ENCODE measurements around the gene KIF1A. TPM values are rescaled to one million over a fixed set of nuclear protein-coding genes. Genes with fewer than 3 reads are reported as not detected.

The KIF1A gene
- total and polyA plus RNA-seq, 2 of the 13 experiments (the other 11 are each of a cell fraction or from before 2014, with no cell fraction given) = 0.01 TPM; not detected in 1

DNA sequence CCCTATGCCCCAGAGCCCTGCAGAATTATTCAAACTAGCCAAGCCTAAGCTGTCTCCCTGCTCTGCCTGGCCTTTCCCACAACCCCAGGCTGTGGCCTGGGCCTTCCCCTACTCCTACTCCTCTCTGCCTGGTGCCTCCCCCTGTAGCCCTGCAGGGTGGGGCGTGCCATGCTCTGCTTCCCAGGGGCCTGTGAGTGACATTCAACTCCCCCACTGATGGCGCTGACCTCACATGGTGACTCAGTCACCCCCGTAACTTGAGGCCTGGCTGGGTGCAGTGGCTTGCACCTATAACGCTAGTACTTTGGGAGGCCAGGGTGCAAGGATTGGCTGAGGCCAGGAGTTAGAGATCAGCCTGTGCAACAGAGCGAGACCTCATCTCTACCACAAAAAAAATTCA, 60.6 kb downstream of the KIF1A start (continued):
- no peak for TF ChIP-seq ZNF343 (CRISPR knock-in tag; IDR thresholded peaks at IDR 0.05)
- no peak for TF ChIP-seq ZNF383 (CRISPR knock-in tag; IDR thresholded peaks at IDR 0.05; ENCODE audit: borderline replicate concordance)
- TF ChIP-seq, protein P1, sequence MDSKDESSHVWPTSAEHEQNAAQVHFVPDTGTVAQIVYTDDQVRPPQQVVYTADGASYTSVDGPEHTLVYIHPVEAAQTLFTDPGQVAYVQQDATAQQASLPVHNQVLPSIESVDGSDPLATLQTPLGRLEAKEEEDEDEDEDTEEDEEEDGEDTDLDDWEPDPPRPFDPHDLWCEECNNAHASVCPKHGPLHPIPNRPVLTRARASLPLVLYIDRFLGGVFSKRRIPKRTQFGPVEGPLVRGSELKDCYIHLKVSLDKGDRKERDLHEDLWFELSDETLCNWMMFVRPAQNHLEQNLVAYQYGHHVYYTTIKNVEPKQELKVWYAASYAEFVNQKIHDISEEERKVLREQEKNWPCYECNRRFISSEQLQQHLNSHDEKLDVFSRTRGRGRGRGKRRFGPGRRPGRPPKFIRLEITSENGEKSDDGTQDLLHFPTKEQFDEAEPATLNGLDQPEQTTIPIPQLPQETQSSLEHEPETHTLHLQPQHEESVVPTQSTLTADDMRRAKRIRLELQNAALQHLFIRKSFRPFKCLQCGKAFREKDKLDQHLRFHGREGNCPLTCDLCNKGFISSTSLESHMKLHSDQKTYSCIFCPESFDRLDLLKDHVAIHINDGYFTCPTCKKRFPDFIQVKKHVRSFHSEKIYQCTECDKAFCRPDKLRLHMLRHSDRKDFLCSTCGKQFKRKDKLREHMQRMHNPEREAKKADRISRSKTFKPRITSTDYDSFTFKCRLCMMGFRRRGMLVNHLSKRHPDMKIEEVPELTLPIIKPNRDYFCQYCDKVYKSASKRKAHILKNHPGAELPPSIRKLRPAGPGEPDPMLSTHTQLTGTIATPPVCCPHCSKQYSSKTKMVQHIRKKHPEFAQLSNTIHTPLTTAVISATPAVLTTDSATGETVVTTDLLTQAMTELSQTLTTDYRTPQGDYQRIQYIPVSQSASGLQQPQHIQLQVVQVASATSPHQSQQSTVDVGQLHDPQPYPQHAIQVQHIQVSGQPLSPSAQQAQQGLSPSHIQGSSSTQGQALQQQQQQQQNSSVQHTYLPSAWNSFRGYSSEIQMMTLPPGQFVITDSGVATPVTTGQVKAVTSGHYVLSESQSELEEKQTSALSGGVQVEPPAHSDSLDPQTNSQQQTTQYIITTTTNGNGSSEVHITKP (CRISPR knock-in tag; IDR thresholded peaks at IDR 0.05; ENCODE audit: low read depth) = no peak
- TF ChIP-seq GABPA (IDR thresholded peaks at IDR 0.05; ENCODE audit: low read depth, low read length) = no peak
- no peak for TF ChIP-seq GABPA (CRISPR knock-in tag; IDR thresholded peaks at IDR 0.05; ENCODE audit: low read depth)
- no peak for TF ChIP-seq ZNF138 (CRISPR knock-in tag; IDR thresholded peaks at IDR 0.05; ENCODE audit: low read depth)
- TF ChIP-seq RORA (CRISPR knock-in tag; IDR thresholded peaks at IDR 0.05) = no peak
- TF ChIP-seq BRCA1 (CRISPR knock-in tag; IDR thresholded peaks at IDR 0.05) = no peak
- TF ChIP-seq ZNF720 (CRISPR knock-in tag; IDR thresholded peaks at IDR 0.05) = no peak
- TF ChIP-seq, protein P2, sequence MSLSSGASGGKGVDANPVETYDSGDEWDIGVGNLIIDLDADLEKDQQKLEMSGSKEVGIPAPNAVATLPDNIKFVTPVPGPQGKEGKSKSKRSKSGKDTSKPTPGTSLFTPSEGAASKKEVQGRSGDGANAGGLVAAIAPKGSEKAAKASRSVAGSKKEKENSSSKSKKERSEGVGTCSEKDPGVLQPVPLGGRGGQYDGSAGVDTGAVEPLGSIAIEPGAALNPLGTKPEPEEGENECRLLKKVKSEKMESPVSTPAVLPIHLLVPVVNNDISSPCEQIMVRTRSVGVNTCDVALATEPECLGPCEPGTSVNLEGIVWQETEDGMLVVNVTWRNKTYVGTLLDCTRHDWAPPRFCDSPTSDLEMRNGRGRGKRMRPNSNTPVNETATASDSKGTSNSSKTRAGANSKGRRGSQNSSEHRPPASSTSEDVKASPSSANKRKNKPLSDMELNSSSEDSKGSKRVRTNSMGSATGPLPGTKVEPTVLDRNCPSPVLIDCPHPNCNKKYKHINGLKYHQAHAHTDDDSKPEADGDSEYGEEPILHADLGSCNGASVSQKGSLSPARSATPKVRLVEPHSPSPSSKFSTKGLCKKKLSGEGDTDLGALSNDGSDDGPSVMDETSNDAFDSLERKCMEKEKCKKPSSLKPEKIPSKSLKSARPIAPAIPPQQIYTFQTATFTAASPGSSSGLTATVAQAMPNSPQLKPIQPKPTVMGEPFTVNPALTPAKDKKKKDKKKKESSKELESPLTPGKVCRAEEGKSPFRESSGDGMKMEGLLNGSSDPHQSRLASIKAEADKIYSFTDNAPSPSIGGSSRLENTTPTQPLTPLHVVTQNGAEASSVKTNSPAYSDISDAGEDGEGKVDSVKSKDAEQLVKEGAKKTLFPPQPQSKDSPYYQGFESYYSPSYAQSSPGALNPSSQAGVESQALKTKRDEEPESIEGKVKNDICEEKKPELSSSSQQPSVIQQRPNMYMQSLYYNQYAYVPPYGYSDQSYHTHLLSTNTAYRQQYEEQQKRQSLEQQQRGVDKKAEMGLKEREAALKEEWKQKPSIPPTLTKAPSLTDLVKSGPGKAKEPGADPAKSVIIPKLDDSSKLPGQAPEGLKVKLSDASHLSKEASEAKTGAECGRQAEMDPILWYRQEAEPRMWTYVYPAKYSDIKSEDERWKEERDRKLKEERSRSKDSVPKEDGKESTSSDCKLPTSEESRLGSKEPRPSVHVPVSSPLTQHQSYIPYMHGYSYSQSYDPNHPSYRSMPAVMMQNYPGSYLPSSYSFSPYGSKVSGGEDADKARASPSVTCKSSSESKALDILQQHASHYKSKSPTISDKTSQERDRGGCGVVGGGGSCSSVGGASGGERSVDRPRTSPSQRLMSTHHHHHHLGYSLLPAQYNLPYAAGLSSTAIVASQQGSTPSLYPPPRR (CRISPR knock-in tag; IDR thresholded peaks at IDR 0.05; ENCODE audit: borderline replicate concordance) = no peak
- no peak for TF ChIP-seq ISX (CRISPR knock-in tag; conservative IDR thresholded peaks at IDR 0.05)
- TF ChIP-seq TAF1 (CRISPR knock-in tag; IDR thresholded peaks at IDR 0.05) = no peak
- TF ChIP-seq, protein P3, sequence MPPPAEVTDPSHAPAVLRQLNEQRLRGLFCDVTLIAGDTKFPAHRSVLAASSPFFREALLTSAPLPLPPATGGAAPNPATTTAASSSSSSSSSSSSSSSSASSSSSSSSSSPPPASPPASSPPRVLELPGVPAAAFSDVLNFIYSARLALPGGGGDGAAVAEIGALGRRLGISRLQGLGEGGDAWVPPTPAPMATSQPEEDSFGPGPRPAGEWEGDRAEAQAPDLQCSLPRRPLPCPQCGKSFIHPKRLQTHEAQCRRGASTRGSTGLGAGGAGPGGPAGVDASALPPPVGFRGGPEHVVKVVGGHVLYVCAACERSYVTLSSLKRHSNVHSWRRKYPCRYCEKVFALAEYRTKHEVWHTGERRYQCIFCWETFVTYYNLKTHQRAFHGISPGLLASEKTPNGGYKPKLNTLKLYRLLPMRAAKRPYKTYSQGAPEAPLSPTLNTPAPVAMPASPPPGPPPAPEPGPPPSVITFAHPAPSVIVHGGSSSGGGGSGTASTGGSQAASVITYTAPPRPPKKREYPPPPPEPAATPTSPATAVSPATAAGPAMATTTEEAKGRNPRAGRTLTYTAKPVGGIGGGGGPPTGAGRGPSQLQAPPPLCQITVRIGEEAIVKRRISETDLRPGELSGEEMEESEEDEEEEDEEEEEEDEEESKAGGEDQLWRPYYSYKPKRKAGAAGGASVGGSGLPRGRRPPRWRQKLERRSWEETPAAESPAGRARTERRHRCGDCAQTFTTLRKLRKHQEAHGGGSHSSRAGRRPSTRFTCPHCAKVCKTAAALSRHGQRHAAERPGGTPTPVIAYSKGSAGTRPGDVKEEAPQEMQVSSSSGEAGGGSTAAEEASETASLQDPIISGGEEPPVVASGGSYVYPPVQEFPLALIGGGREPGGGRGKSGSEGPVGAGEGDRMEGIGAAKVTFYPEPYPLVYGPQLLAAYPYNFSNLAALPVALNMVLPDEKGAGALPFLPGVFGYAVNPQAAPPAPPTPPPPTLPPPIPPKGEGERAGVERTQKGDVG (CRISPR knock-in tag; IDR thresholded peaks at IDR 0.05; ENCODE audit: borderline replicate concordance) = no peak
- TF ChIP-seq HNF4G (IDR thresholded peaks at IDR 0.05; ENCODE audit: borderline replicate concordance, low read depth, low read length) = no peak
- no peak for TF ChIP-seq HNF4G (CRISPR knock-in tag; IDR thresholded peaks at IDR 0.05; ENCODE audit: borderline replicate concordance, low read depth)
- TF ChIP-seq, protein P4, sequence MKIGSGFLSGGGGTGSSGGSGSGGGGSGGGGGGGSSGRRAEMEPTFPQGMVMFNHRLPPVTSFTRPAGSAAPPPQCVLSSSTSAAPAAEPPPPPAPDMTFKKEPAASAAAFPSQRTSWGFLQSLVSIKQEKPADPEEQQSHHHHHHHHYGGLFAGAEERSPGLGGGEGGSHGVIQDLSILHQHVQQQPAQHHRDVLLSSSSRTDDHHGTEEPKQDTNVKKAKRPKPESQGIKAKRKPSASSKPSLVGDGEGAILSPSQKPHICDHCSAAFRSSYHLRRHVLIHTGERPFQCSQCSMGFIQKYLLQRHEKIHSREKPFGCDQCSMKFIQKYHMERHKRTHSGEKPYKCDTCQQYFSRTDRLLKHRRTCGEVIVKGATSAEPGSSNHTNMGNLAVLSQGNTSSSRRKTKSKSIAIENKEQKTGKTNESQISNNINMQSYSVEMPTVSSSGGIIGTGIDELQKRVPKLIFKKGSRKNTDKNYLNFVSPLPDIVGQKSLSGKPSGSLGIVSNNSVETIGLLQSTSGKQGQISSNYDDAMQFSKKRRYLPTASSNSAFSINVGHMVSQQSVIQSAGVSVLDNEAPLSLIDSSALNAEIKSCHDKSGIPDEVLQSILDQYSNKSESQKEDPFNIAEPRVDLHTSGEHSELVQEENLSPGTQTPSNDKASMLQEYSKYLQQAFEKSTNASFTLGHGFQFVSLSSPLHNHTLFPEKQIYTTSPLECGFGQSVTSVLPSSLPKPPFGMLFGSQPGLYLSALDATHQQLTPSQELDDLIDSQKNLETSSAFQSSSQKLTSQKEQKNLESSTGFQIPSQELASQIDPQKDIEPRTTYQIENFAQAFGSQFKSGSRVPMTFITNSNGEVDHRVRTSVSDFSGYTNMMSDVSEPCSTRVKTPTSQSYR (CRISPR knock-in tag; IDR thresholded peaks at IDR 0.05; ENCODE audit: borderline replicate concordance) = no peak
